Thoracic aorta (tissue), 2 donors: Measurements from ENCODE around the gene CNST. TPM values are rescaled to one million over a fixed set of nuclear protein-coding genes. Genes with fewer than 3 reads are reported as not detected.

Experiments
- ATAC-seq: fragments of 150-250 bp; one replicate; pipeline ENCODE4 v1.8.0; 2017; ENCODE audit warnings: low read depth; ENCODE audit not compliant: insufficient number of reproducible peaks, low FRiP score
- DNase-seq: peaks from one replicate; pipeline ENCODE4 v3.0.0-alpha.2; 2020; ENCODE audit warnings: low spot score
- H3K27ac ChIP-seq, 2 donors: fragments of 200-600 bp; sonication (generic); 1 replicate in 1 of 2; 2 replicates in 1 of 2; pipeline ENCODE4 v1.5.1; 2016; ENCODE audit warnings: mild to moderate bottlenecking in 2 of 2, moderate library complexity in 2 of 2
- H3K27me3 ChIP-seq: fragments of 200-600 bp; sonication (generic); replicated peaks from 2 replicates; pipeline ENCODE4 v1.6.0; 2016; ENCODE audit warnings: mild to moderate bottlenecking; ENCODE audit not compliant: insufficient read depth
- H3K36me3 ChIP-seq: fragments of 200-600 bp; sonication (generic); one replicate; pipeline ENCODE4 v1.5.1; 2016
- H3K4me1 ChIP-seq, 2 donors: fragments of 200-600 bp; sonication (generic); 1 replicate in 1 of 2; 2 replicates in 1 of 2; pipeline versions ENCODE4 v1.5.1 to v1.6.0; 2016; ENCODE audit warnings: low read depth in 2 of 2, mild to moderate bottlenecking in 1 of 2; ENCODE audit not compliant: control insufficient read depth in 1 of 2
- H3K4me3 ChIP-seq: fragments of 200-600 bp; sonication (generic); 2 replicates; pipeline ENCODE4 v1.5.1; 2016; ENCODE audit warnings: mild to moderate bottlenecking
- H3K9me3 ChIP-seq: fragments of 200-600 bp; sonication (generic); 2 replicates; pipeline ENCODE4 v1.5.1; 2016
- CTCF ChIP-seq: fragments of 200-600 bp; sonication (generic); IDR thresholded peaks from one replicate; pipeline ENCODE4 v1.5.1; 2019; ENCODE audit warnings: antibody characterized with exemption
- total RNA-seq, 2 donors: library from RNA; depleted of rRNA; stranded (reverse); fragments of >200 nt; gene quantifications; one replicate each; pipeline versions ENCODE4 v1.1.0 to v1.2.3, GENCODE V29; 2016

Gene CNST
- total RNA-seq, 2 donors from 2014 or later, result 20.7 to 29.3 TPM

- Histone ChIP-seq H3K9me3 (peaks cover 7% of the 10 kb centered on the region), H3K36me3 (no peaks in the 10 kb centered on the region), H3K27ac (no peak overlapping the region), H3K27me3 (no peaks in the 10 kb centered on the region), H3K4me3 (no peak overlapping the region), H3K4me1 (peaks cover 0 to 9% of the 10 kb centered on the region in 2 donors)
- no peak for DNase-seq
- ATAC-seq, result no peak
- TF ChIP-seq CTCF, result no peak
These were observed 128.9 kb downstream of the CNST start for GRCh38 chr1:246695136-246695535.

DNA sequence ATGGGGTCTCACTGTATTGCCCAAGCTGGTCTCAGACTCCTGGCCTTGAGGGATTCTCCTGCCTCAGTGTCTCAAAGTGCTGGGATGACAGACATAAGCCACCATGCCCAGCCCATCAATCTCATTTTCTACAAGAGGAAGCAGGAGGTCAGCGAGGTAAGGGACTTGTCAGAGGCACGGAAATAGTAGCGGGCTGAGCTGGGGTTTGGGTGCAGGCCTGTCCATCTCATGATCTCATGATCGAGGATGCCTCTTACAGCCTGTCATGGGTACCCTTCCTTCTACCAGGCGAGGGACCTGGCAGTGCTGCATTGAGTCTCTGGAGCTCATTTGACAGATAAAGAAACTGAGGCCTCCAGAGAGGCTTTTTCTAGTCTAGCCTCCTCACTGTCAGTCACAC lies 129.4 kb downstream of the CNST start:
- H3K4me3 ChIP-seq, result no peak overlapping the region
- H3K36me3 ChIP-seq, result no peaks in the 10 kb centered on the region
- H3K27ac ChIP-seq, result no peak overlapping the region
- peaks cover 7% of the 10 kb centered on the region for H3K9me3 ChIP-seq
- ATAC-seq, result no peak
- no peak for TF ChIP-seq CTCF
- H3K4me1 ChIP-seq, result peaks cover 0 to 9% of the 10 kb centered on the region in 2 donors
- DNase-seq, result no peak
- H3K27me3 ChIP-seq, result no peaks in the 10 kb centered on the region

- no peak for DNase-seq
- peak overlapping the region; percentile 63 for H3K4me3 ChIP-seq
- peaks cover 7% of the 10 kb centered on the region for H3K9me3 ChIP-seq
- peaks cover 0 to 9% of the 10 kb centered on the region in 2 donors for H3K4me1 ChIP-seq
- no peaks in the 10 kb centered on the region for H3K27me3 ChIP-seq
- no peak overlapping the region for H3K27ac ChIP-seq
- no peaks in the 10 kb centered on the region for H3K36me3 ChIP-seq
- no peak for ATAC-seq
- no peak for TF ChIP-seq CTCF
These were observed 132.3 kb downstream of the CNST start for GRCh38 chr1:246698466-246699094.

- Histone ChIP-seq H3K9me3 (peaks cover 6% of the 10 kb centered on the region), H3K27me3 (no peaks in the 10 kb centered on the region), H3K36me3 (no peaks in the 10 kb centered on the region), H3K4me1 (peaks cover 0 to 9% of the 10 kb centered on the region in 2 donors), H3K4me3 (peak overlapping the region; percentile 63), H3K27ac (no peak overlapping the region)
- TF ChIP-seq CTCF, result peak; percentile 75
- ATAC-seq, result peak; percentile 62
- peak; percentile 40 for DNase-seq
These were observed 133.0 kb downstream of the CNST start for GRCh38 chr1:246699095-246699735.

GRCh38 chr1:246703581-246703980 lies 137.3 kb downstream of the CNST start:
- no peak for TF ChIP-seq CTCF
- no peak for ATAC-seq
- no peak for DNase-seq
- H3K36me3 ChIP-seq, result no peaks in the 10 kb centered on the region
- H3K4me3 ChIP-seq, result no peak overlapping the region
- H3K27ac ChIP-seq, result no peak overlapping the region
- no peaks in the 10 kb centered on the region for H3K27me3 ChIP-seq
- no peaks in the 10 kb centered on the region for H3K9me3 ChIP-seq
- peaks cover 0 to 9% of the 10 kb centered on the region in 2 donors for H3K4me1 ChIP-seq
